NT2/D1 (cell line): Measurements from ENCODE around the gene ESR2.

Experiments used
- DNase-seq: peaks from one replicate; pipeline ENCODE4 v3.0.0-alpha.2; 2011; ENCODE audit warnings: low read depth, low spot score
- H3K27me3 ChIP-seq: 2 replicates; pipeline ENCODE4 v1.6.0; 2011; ENCODE audit warnings: mild to moderate bottlenecking; ENCODE audit not compliant: insufficient read length, insufficient read depth
- H3K36me3 ChIP-seq: 2 replicates; pipeline ENCODE4 v1.6.1; 2011; ENCODE audit warnings: mild to moderate bottlenecking, low read length, mixed read lengths; ENCODE audit not compliant: insufficient read depth, insufficient read length
- H3K4me1 ChIP-seq: 2 replicates; pipeline ENCODE4 v1.5.1; 2011; ENCODE audit not compliant: insufficient read depth, insufficient read length
- H3K4me3 ChIP-seq: 2 replicates; pipeline ENCODE4 v1.5.1; 2011; ENCODE audit warnings: low read depth; ENCODE audit not compliant: insufficient read length
- H3K9ac ChIP-seq: 2 replicates; pipeline ENCODE4 v1.6.0; 2011; ENCODE audit warnings: low read depth; ENCODE audit not compliant: insufficient read length
- H3K9me3 ChIP-seq: 2 replicates; pipeline ENCODE4 v1.5.1; 2011; ENCODE audit warnings: mild to moderate bottlenecking, low read length; ENCODE audit not compliant: insufficient read depth
- SUZ12 ChIP-seq: IDR thresholded peaks from 2 replicates; pipeline ENCODE4 v1.6.1; 2011; ENCODE audit not compliant: insufficient read length, insufficient read depth; ENCODE audit errors: extremely low read depth
- YY1 ChIP-seq: IDR thresholded peaks from 2 replicates; pipeline ENCODE4 v1.6.1; 2011; ENCODE audit not compliant: insufficient read length, insufficient read depth
- ZNF274 ChIP-seq: IDR thresholded peaks from 2 replicates; pipeline ENCODE4 v1.6.1; 2011; ENCODE audit warnings: mild to moderate bottlenecking, low read depth, low read length

The ESR2 gene

DNA sequence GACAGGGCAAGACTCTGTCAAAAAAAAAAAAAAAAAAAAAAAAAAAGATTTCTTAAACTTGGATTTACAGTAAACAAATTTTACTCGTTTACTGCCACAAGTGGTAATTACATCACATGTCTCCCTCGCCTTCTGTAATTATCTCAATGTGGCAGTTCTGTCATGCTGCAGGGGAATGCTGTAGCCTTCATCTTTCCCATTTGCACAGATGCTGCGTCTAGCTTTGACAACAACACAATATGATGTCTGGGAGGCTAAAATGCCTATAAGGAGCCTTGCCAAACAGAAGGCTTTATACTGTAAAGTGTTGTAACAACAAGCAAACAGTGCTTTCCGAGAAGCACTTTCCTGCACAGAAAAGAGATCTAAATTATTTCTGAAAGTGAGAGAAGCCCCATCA lies 48.7 kb downstream of the ESR2 start:
- TF ChIP-seq SUZ12 (no peak), YY1 (no peak), ZNF274 (no peak)

GRCh38 chr14:64244279-64244678 lies 49.9 kb downstream of the ESR2 start:
- no peak overlapping the region for H3K9ac ChIP-seq
- H3K36me3 ChIP-seq, result no peaks in the 10 kb centered on the region
- DNase-seq, result no peak
- TF ChIP-seq ZNF274 (no peak), YY1 (no peak), SUZ12 (no peak)
- no peaks in the 10 kb centered on the region for H3K9me3 ChIP-seq
- H3K4me3 ChIP-seq, result no peak overlapping the region
- no peaks in the 10 kb centered on the region for H3K4me1 ChIP-seq
- no peaks in the 10 kb centered on the region for H3K27me3 ChIP-seq

More for the DNA sequence above, 48.7 kb downstream of the ESR2 start:
- Histone ChIP-seq H3K36me3 (no peaks in the 10 kb centered on the region), H3K9me3 (no peaks in the 10 kb centered on the region), H3K27me3 (no peaks in the 10 kb centered on the region), H3K4me1 (no peaks in the 10 kb centered on the region), H3K9ac (no peak overlapping the region), H3K4me3 (no peak overlapping the region)
- DNase-seq, result no peak

GRCh38 chr14:64238631-64239030 lies 55.5 kb downstream of the ESR2 start:
- no peaks in the 10 kb centered on the region for H3K27me3 ChIP-seq
- H3K9me3 ChIP-seq, result no peaks in the 10 kb centered on the region
- no peak for DNase-seq
- H3K4me1 ChIP-seq, result no peaks in the 10 kb centered on the region
- H3K36me3 ChIP-seq, result no peaks in the 10 kb centered on the region
- H3K9ac ChIP-seq, result no peak overlapping the region
- no peak for TF ChIP-seq YY1
- TF ChIP-seq SUZ12, result no peak
- TF ChIP-seq ZNF274, result no peak
- H3K4me3 ChIP-seq, result no peak overlapping the region

DNA sequence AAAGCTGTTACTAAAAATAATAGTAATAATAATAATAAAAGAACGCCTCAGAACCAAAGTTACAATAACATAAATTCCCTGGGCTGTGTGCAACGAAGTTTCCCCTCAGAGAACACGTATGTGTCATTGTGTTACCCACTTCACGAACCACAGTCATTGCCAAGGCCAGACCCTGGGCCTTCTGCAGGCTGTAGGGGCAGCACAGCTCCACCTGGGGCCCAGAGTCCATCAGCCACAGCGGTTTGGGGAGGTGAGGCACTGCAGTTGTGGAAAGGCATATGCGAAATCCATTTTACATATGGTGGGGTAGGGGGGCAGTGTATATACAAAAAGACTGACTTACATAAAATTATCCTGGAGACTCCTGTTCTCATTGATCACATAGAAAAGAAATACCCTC lies 56.1 kb downstream of the ESR2 start:
- no peaks in the 10 kb centered on the region for H3K4me1 ChIP-seq
- H3K27me3 ChIP-seq, result no peaks in the 10 kb centered on the region
- no peak for DNase-seq
- no peak overlapping the region for H3K4me3 ChIP-seq
- H3K36me3 ChIP-seq, result no peaks in the 10 kb centered on the region
- TF ChIP-seq YY1, result no peak
- TF ChIP-seq SUZ12, result no peak
- no peak for TF ChIP-seq ZNF274
- no peaks in the 10 kb centered on the region for H3K9me3 ChIP-seq
- no peak overlapping the region for H3K9ac ChIP-seq

- Histone ChIP-seq H3K4me1 (no peaks in the 10 kb centered on the region), H3K27me3 (no peaks in the 10 kb centered on the region), H3K9ac (no peak overlapping the region), H3K36me3 (no peaks in the 10 kb centered on the region), H3K9me3 (no peaks in the 10 kb centered on the region), H3K4me3 (no peak overlapping the region)
- TF ChIP-seq SUZ12, result no peak
- DNase-seq, result no peak
Observed at GRCh38 chr14:64235652-64236640, 58.2 kb downstream of the ESR2 start.

DNA sequence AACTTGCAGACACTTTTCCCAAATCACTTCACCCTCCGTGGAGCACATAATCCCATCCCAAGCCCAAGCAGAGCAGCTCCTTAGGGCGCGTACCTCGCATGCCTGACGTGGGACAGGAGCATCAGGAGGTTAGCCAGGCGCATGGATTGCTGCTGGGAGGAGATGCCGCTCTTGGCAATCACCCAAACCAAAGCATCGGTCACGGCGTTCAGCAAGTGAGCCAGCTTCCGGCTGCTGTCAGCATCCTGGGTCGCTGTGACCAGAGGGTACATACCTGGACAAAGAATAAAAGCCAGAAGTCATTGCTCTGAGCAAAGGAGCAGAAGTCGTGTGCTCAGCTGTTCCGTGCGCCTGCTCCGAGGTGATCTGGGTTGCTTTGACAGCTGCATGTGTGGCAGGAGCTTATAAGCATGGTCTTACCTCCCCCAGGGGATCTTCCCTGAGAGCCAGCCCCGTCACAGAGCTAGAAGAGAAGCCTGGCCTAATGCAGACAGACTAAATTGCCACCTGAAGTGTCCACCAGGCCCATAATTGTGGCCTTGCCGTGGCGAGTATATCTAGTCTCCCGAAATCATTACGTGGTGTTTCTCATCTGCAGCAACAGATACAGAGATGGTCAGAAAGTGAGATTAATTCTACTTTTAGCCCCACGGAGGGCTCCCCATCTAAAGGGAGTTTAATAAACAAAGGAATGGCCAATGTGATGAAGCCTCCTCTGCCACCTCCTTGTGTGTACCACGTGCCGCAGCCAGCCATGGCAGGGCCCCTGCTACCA lies 59.1 kb downstream of the ESR2 start:
- Histone ChIP-seq H3K4me1 (no peaks in the 10 kb centered on the region), H3K27me3 (no peaks in the 10 kb centered on the region), H3K36me3 (no peaks in the 10 kb centered on the region), H3K4me3 (no peak overlapping the region), H3K9ac (no peak overlapping the region), H3K9me3 (no peaks in the 10 kb centered on the region)
- TF ChIP-seq ZNF274, result no peak
- TF ChIP-seq SUZ12, result no peak
- TF ChIP-seq YY1, result no peak
- DNase-seq, result no peak

GRCh38 chr14:64233531-64234190 lies 60.5 kb downstream of the ESR2 start:
- no peaks in the 10 kb centered on the region for H3K4me1 ChIP-seq
- no peak overlapping the region for H3K4me3 ChIP-seq
- TF ChIP-seq ZNF274 (no peak), SUZ12 (no peak), YY1 (no peak)
- DNase-seq, result no peak
- no peak overlapping the region for H3K9ac ChIP-seq
- peaks cover 5% of the 10 kb centered on the region for H3K36me3 ChIP-seq
- no peaks in the 10 kb centered on the region for H3K27me3 ChIP-seq
- H3K9me3 ChIP-seq, result no peaks in the 10 kb centered on the region
